Liver (tissue), 9 donors: ENCODE results near the gene TMEM236. TPM values are rescaled to one million over a fixed set of nuclear protein-coding genes. Genes with fewer than 3 reads are reported as not detected.
A peak's percentile ranks its signal among the peaks of the same experiment; 100 is the strongest.

ENCODE experiments used
- DNase-seq: peaks from one replicate; pipeline ENCODE4 v3.0.0-alpha.2; 2017; ENCODE audit warnings: low spot score
- H3K27ac ChIP-seq, 2 donors: one replicate each; pipeline ENCODE4 v1.7.0; 2013; ENCODE audit warnings: inconsistent platforms in 2 of 2, low read length in 2 of 2, control low read depth in 1 of 2, low read depth in 1 of 2, mild to moderate bottlenecking in 1 of 2
- H3K27me3 ChIP-seq, 4 donors: one replicate each; pipeline versions ENCODE4 v1.6.1 to v1.7.0; 2013; ENCODE audit warnings: low read length in 3 of 4, inconsistent platforms in 1 of 4, mild to moderate bottlenecking in 1 of 4, moderate library complexity in 1 of 4; ENCODE audit not compliant: control insufficient read depth in 4 of 4, insufficient read depth in 4 of 4
- H3K36me3 ChIP-seq, 4 donors: one replicate each; pipeline versions ENCODE4 v1.6.1 to v1.7.0; 2013; ENCODE audit warnings: low read length in 3 of 4, mild to moderate bottlenecking in 3 of 4, low read depth in 1 of 4, moderate library complexity in 1 of 4; ENCODE audit not compliant: control insufficient read depth in 4 of 4, insufficient read depth in 3 of 4
- H3K4me1 ChIP-seq, 4 donors: one replicate each; pipeline versions ENCODE4 v1.6.1 to v1.7.0; 2013; ENCODE audit warnings: low read length in 3 of 4, mild to moderate bottlenecking in 3 of 4, moderate library complexity in 1 of 4; ENCODE audit not compliant: control insufficient read depth in 4 of 4, insufficient read depth in 4 of 4
- H3K4me3 ChIP-seq, 3 donors: one replicate each; pipeline versions ENCODE4 v1.6.1 to v1.7.0; 2013; ENCODE audit warnings: low read length in 3 of 3, control low read depth in 1 of 3, low read depth in 1 of 3, mild to moderate bottlenecking in 1 of 3
- H3K9ac ChIP-seq, 2 donors: one replicate each; pipeline ENCODE4 v1.7.0; 2013; ENCODE audit warnings: low read length in 2 of 2, mild to moderate bottlenecking in 2 of 2, moderate library complexity in 2 of 2, control low read depth in 1 of 2, low read depth in 1 of 2
- H3K9me3 ChIP-seq, 4 donors: one replicate each; pipeline versions ENCODE4 v1.6.1 to v1.7.0; 2013; ENCODE audit warnings: low read length in 3 of 4; ENCODE audit not compliant: control insufficient read depth in 4 of 4
- CTCF ChIP-seq: fragments of 150-350 bp; IDR thresholded peaks from 2 replicates; pipeline ENCODE4 v1.5.1; 2017; ENCODE audit warnings: improper control_type of control experiment, low read depth, low read length; ENCODE audit not compliant: missing input control
- FOXA2 ChIP-seq: IDR thresholded peaks from 2 replicates; pipeline ENCODE4 v1.6.1; 2016; ENCODE audit warnings: antibody characterized with exemption
- GABPA ChIP-seq, 2 donors: IDR thresholded peaks in 1 of 2; conservative IDR thresholded peaks in 1 of 2; 2 replicates each; pipeline ENCODE4 v1.6.1; 2016; ENCODE audit warnings: antibody characterized with exemption in 2 of 2, mild to moderate bottlenecking in 1 of 2, moderate library complexity in 1 of 2
- HNF4A ChIP-seq, 2 donors: conservative IDR thresholded peaks; 2 replicates each; pipeline ENCODE4 v1.6.1; 2016; ENCODE audit warnings: antibody characterized with exemption in 2 of 2, mild to moderate bottlenecking in 2 of 2
- JUND ChIP-seq, 2 donors: IDR thresholded peaks; 2 replicates each; pipeline ENCODE4 v1.6.1; 2016; ENCODE audit warnings: antibody characterized with exemption in 2 of 2
- NR2F2 ChIP-seq: IDR thresholded peaks from 2 replicates; pipeline ENCODE4 v1.6.1; 2016; ENCODE audit warnings: antibody characterized with exemption
- RAD21 ChIP-seq, 2 donors: IDR thresholded peaks; 2 replicates each; pipeline ENCODE4 v1.6.1; 2016; ENCODE audit warnings: antibody characterized with exemption in 2 of 2, mild to moderate bottlenecking in 2 of 2
- RXRA ChIP-seq, 2 donors: IDR thresholded peaks; 2 replicates each; pipeline ENCODE4 v1.6.1; 2017 to 2018; ENCODE audit warnings: antibody characterized with exemption in 2 of 2, mild to moderate bottlenecking in 1 of 2
- SP1 ChIP-seq: IDR thresholded peaks from 2 replicates; pipeline ENCODE4 v1.6.1; 2018; ENCODE audit warnings: antibody characterized with exemption, mild to moderate bottlenecking
- TAF1 ChIP-seq: conservative IDR thresholded peaks from 2 replicates; pipeline ENCODE4 v1.6.1; 2016; ENCODE audit warnings: antibody characterized with exemption, mild to moderate bottlenecking
- ZBTB33 ChIP-seq: IDR thresholded peaks from 2 replicates; pipeline ENCODE4 v1.6.1; 2016; ENCODE audit warnings: antibody characterized with exemption
- WGBS: extraction: QIAGEN DNeasy Blood & Tissue Kit; methylation state at CpG from one replicate; pipeline ENCODE4 v1.1.7; 2013; 5-methylcytosine and 5-hydroxymethylcytosine counted together
- polyA plus RNA-seq, 2 donors: library from polyadenylated mRNA; stranded (reverse) in 1 of 2; unstranded in 1 of 2; fragments of 200-250 nt in 1 of 2; fragments of >200 nt in 1 of 2; fragmentation: Nextera tagmentation in 1 of 2; extraction: Ambion mirVana in 1 of 2; gene quantifications; one replicate each; pipeline versions ENCODE4 v1.2.1 to v1.2.3, GENCODE V29; 2013 to 2015
- total RNA-seq, 2 donors: library from RNA; depleted of rRNA; stranded (reverse); fragments of >200 nt; gene quantifications; one replicate each; pipeline ENCODE4 v1.2.3, GENCODE V29; 2014
- TF ChIP-seq, protein P1 (sequence below): IDR thresholded peaks from 2 replicates; pipeline ENCODE4 v1.6.1; 2016; ENCODE audit warnings: antibody characterized with exemption
- TF ChIP-seq, protein P2 (sequence below): IDR thresholded peaks from 2 replicates; pipeline ENCODE4 v1.6.1; 2016; ENCODE audit warnings: antibody characterized with exemption
- donor health status: healthy.
- donor health status: healthy.
- donor health status: healthy.
- donor health status: healthy.
- donor health status: healthy.

Gene TMEM236
- total and polyA plus RNA-seq, 4 donors = 0.07 to 0.28 (median 0.12) TPM

- no peak for TF ChIP-seq RXRA (IDR thresholded peaks at IDR 0.05)
- TF ChIP-seq ZBTB33 = no peak
- no peak for TF ChIP-seq SP1
- TF ChIP-seq CTCF = no peak
- TF ChIP-seq, protein P1, sequence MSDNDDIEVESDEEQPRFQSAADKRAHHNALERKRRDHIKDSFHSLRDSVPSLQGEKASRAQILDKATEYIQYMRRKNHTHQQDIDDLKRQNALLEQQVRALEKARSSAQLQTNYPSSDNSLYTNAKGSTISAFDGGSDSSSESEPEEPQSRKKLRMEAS = no peak
- TF ChIP-seq FOXA2 = no peak
- no peak for TF ChIP-seq NR2F2
- no peak for TF ChIP-seq TAF1
- no peak for TF ChIP-seq JUND (IDR thresholded peaks at IDR 0.05)
- TF ChIP-seq RAD21 (IDR thresholded peaks at IDR 0.05) = no peak
- TF ChIP-seq, protein P2, sequence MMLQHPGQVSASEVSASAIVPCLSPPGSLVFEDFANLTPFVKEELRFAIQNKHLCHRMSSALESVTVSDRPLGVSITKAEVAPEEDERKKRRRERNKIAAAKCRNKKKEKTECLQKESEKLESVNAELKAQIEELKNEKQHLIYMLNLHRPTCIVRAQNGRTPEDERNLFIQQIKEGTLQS = no peak
- TF ChIP-seq GABPA (IDR thresholded peaks at IDR 0.05 in 1 of 2, conservative IDR thresholded peaks at IDR 0.05 in 1 of 2) = no peak
- no peak for DNase-seq
- H3K9me3 ChIP-seq = no peaks in the 10 kb centered on the region
- no peaks in the 10 kb centered on the region for H3K36me3 ChIP-seq
- no peak overlapping the region for H3K9ac ChIP-seq
- no peaks in the 10 kb centered on the region for H3K4me1 ChIP-seq
- WGBS = 70% methylated on average over 5 of the region's 5 CpGs
- no peak overlapping the region for H3K27ac ChIP-seq
- no peaks in the 10 kb centered on the region for H3K27me3 ChIP-seq
- no peak overlapping the region for H3K4me3 ChIP-seq
These were observed 90.6 kb downstream of the TMEM236 start for GRCh38 chr10:17842641-17843040.

DNA sequence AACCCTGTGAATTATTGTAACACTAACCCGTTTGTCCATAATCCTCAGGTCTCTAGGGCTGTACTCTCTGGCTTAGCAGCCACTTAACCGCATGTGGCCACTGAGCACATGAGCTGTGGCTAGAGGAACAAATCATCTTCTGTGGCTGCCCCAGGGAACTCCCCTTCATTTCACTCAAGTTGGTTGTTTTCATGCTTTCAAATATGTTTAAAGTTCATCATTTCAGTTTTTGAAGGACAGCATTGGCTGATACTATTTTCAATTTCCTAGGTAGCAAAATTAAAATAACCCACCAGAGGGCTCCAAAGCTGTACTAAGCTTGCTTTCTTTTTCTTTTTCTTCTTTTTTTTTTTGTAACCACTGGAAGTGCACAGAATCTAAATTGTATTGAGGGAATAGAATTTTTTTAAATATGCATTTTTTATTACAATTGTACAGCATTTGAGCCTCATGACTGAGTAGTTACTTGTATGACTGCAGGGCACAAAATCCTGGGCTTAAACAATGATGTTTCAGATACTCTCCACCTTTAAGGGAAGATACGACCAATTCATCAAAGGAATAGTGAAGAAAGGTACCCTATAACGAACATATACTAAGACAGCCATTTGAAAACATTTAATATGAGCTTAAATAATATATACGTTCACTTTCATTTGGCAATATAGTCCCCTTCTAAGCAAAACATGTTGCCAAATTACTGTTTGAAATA lies 95.7 kb downstream of the TMEM236 start:
- Histone ChIP-seq H3K27ac (no peak overlapping the region), H3K4me3 (no peak overlapping the region), H3K27me3 (no peaks in the 10 kb centered on the region), H3K9ac (no peak overlapping the region), H3K9me3 (no peaks in the 10 kb centered on the region), H3K4me1 (no peaks in the 10 kb centered on the region), H3K36me3 (no peaks in the 10 kb centered on the region)
- no peak for DNase-seq
- 53% methylated on average over 5 of the region's 5 CpGs for WGBS
- TF ChIP-seq CTCF (peak; percentile 30), RXRA (IDR thresholded peaks at IDR 0.05) (no peak), HNF4A (conservative IDR thresholded peaks at IDR 0.05) (no peak), SP1 (no peak), RAD21 (IDR thresholded peaks at IDR 0.05) (peak; percentile 63 to 67)
